ENCODE results near the gene CALU.

CALU gene

DNA sequence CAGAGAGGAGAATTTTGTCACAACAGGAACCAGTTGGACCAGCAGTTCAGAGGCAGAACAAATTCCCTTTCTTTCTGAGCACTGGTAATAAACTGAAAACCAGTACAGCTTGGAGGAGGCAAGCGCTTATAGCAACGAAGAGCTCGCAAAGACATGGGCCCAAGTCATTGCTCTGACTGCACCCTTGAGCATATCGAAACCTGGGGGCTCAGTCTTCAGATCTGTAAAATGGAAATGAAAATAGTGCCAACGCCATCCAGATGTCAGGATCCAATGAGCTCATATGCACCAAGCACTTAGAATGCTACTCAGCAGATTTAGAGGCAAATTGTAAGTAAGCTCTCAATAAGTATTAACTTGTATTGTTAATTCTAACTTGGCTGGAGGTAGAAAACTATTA lies 14.4 kb upstream of the CALU start:
- no peak for DNase-seq (ENCODE audit: low read depth in 3 of 3)

DNA sequence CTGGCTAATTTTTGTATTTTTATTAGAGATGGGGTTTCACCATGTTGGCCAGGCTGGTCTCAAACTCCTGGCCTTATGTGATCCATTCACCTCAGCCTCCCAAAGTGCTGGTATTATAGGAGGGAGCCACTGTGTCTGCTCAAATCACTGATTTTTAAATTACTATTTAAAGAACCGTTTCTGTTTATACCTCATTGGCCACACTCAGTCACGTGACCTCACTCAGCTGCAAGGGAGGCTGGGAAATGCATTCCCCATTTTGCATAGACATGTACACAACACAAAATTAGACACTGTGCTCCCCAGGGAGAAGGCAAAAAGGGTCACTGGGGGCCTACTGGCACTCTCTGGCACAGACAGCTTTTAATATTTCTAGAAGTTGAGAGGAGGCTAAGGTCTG lies 13.6 kb upstream of the CALU start:
- DNase-seq (ENCODE audit: low read depth in 3 of 3) = no peak

DNA sequence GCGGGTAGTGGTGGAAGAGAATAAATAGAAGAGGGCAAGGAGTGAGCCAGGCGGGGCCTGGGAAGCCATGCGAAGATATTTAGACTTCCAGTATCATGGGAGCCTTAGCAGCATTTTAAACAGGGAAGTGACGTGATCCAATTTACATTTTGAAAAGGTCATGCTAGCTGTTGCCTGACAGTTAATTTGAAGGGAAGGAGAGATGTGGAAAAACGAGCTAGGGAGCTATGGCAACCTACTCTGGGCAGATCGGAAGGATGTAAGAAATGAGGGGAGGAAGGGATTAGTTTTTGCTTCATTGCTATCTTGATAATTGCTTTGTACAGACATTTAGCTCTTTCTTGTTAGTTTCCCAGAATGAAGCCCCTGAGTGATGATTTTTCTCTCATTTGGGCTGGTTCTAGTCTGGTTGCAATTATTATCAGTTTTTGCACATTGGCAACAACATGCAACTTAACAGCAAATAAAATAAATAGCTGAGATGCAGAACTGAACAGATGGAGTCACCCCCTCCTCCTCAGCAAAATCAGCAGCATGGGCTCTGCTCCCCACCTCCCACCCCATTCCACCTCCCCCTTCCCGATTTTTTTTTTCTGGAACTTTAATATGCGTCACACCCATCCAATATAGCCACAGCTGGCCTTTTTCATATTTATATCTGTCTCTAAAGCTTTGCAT lies 13.0 kb upstream of the CALU start:
- no peak for DNase-seq (ENCODE audit: low read depth in 3 of 3)

DNA sequence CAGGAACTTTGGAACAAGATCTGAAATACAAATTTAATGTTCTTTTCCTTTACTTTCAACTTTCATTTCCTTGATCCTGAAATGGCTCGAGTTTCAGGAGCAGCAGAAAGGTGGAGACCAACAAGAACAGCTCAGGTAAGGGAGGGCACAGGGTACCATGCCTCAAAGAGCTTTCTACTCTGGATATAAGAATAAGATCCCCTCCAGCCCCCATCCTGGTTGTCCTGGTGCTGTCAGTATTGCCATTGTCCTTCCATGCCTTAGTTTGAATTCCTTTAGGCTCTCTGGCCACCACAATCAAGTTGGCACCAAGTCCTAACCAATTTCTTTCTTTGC lies 12.5 kb upstream of the CALU start:
- DNase-seq (ENCODE audit: low read depth in 3 of 3) = no peak

DNA sequence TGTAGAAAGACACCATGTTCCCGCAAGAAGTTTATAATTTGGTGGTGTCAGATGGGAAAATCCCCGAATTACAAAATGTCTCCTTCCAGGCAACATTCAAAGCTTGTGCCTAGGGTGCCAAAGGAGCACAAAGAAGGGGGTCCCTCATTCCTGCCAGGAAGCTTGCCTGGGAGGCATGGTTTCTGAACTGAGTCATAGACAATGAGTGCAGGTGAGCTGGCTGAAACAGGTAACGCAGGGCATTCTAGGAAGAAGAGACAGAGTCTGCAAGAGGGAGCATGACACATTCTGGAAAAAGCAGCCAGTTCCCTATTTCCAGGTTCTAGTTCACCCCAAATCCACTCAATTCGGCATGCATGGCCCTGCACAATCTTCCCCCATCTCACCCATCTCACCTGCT lies 11.9 kb upstream of the CALU start:
- no peak for DNase-seq (ENCODE audit: low read depth in 3 of 3)

DNA sequence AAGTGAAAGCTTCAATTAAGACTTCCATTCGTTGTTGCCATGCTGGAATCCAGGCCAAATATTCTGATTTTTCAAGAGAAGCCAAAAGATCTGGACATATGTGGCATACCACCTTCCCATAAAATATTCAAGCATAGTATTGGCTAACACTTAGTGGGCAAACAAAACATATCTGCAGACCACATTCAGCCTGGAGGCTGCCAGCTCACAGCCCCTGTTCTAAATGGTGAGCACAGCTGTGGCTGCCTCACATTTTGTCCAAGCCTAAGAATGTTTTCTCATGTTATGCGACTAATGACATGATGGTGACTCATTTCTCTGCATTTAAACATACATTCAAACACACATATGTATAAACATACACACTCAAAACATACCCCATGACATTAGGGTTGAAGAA lies 10.6 kb upstream of the CALU start:
- DNase-seq (ENCODE audit: low read depth in 3 of 3) = no peak

DNA sequence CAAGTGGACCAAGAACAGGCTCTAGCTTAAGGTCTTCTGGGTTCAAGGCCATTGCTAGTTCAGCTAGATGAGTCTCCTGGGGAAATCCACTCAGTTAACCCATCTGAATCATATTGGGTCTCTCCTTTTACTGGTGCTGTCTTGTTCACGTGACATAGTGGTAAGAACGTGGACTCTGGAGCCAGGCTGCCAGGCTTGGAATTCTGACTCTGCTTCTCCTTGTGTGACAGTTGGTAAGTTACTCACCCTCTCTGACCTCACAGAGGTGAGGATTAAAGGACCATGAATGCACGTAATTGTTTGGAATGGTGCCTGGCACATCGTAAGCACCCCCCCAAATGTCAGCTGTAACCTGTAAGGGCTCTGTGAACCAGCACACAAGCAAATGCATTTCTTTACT lies 9.7 kb upstream of the CALU start:
- DNase-seq (ENCODE audit: low read depth in 3 of 3) = no peak

DNA sequence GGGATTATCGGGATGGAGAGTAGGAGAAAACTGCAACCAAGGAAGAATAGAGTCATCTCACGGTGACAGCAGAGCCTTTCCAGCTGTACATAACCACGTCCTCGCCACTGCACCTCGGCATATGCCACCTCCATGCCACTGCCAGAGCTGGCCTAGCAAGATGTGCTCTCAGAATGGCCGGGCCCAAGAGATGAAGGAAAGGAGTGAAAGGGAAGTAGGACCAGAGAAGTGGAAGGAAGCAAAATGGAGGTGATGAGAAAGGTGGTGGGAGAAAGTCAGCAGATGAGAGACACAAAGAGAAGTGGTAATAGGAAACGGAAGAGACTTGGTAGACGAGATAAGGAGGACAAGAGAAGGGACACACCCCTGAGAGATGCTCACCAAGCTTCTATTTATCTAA lies 8.0 kb upstream of the CALU start:
- no peak for DNase-seq (ENCODE audit: low read depth in 3 of 3)

DNA sequence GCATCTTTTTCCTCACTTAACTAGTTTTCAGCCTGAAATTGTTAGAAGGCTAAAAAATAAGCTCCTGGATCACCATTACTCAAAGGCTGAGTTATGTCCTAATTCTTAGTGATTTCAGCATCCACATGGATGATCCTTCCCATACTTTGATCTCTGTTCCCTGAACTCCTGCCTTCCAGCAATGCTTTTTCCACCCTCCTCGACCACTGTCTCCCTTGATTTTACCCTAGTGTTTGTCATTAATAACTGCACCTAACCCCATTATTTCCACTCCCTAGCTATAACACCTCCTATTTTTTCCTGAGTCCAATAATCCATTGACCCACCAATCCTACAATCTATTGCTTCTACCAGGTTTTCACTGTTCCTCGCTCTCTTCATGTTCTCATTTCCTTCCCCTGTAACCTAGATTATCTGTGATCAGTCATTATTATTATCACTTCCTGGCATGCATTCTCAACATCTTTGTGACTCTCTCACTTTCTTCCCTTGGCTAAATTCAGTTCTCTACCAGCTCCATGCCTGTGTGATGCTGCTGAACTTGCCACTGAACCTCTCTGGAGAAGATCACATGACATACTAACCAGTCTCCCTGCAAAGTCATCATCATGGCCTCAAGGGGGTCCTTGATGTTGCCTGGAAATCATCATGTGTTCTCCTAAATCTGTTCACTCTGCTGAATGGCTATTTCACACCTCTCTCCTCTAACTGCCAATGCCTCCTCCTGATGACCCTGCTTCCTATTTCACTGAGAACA lies 6.5 kb upstream of the CALU start:
- no peak for DNase-seq (ENCODE audit: low read depth in 3 of 3)

DNA sequence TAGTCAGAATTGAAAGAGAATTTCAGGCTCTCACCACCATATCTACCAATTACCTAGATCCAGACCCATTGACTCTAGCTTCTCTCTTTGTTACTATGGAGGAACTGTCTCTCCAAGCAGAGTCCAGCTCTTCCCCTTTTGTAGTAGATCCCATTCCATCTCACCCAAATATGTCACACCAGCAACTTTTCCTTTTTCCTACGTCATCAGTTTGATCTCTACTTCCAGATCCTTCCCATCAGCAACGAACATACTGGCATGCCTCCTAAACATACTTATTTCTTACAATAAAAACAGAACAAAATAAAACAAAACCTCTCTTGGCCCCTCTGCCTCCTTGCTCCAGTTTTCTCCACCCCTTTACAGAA lies 5.9 kb upstream of the CALU start:
- DNase-seq (ENCODE audit: low read depth in 3 of 3) = no peak

DNA sequence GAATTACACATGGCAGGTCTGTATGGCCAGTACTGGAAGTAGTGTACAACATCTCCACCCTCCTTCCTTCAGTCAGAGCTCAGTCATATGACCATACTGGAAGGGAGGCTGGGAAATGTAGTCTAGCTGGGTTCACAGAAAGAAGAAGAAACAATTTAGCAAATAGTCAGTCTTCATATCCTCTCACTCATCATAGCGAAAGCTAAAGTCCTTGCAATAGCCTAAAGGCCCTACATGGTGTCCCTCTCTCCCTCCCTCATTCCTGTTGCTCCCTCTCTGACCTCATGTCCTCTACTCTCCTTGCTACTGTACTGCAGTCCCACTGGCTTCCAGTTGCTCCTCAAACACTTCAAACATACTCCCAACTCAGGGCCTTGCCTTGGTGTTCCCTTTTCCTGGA lies 4.3 kb upstream of the CALU start:
- DNase-seq (ENCODE audit: low read depth in 3 of 3) = no peak

DNA sequence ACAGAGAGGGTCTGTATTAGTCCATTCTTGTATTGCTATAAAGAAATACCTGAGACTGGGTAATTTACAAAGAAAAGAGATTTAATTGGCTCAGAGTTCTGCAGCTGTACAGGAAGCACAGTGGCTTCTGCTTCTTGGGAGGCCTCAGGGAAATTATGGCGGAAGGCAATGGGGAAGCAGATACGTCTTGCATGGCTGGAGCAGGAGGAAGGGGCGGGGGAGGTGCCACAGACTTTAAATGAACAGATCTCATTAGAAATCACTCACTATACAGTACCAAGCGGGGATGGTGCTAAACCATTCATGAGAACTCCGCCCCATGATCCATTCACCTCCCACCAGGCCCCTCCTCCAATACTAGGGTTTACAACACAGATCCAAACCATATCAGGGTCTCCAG lies 3.7 kb upstream of the CALU start:
- DNase-seq (ENCODE audit: low read depth in 3 of 3) = no peak

DNA sequence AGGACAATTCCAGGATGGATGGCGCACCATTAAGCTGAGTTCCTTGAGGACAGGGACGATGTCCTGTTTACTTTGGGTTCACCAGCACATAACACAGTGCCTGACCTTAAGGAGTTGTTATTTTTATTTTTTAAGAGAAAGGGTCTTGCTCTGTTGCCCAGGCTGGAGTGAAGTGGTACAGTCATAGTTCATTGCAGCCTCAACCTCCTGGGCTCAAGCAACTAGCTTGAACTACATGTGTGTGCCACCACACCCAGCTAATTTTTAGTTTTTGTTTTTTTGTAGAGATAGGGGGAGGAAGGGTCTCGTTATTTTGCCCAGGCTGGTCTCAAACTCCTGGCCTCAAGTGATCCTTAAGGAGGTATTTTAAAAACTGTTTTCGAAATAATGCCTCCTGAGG lies 1.7 kb upstream of the CALU start:
- DNase-seq (ENCODE audit: low read depth in 3 of 3) = no peak

DNA sequence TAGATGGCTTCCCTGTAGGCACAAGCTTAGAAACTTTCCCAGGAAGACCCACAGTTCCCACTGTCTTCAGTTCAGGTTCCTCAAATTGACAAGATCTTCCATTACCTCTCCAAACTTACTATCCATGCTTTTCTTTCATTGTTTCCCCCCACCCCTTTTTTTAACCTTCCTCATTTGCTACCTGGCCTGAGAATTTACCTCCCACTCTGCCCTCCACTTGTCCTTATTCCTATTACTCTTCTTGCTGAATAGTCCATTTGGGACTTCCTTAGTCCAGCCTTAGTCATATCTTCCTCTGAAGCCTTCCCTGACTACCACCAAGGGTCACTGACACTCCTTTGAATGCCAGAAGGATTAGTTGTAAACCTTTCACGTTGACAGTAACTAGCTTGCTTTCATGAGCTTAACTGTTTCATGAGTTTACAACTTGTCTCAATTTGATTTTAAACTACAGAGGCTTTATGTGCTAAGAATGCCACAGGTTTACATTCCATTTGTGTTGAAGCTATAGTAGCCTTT lies 1.2 kb upstream of the CALU start:
- no peak for DNase-seq (ENCODE audit: low read depth in 3 of 3)

DNA sequence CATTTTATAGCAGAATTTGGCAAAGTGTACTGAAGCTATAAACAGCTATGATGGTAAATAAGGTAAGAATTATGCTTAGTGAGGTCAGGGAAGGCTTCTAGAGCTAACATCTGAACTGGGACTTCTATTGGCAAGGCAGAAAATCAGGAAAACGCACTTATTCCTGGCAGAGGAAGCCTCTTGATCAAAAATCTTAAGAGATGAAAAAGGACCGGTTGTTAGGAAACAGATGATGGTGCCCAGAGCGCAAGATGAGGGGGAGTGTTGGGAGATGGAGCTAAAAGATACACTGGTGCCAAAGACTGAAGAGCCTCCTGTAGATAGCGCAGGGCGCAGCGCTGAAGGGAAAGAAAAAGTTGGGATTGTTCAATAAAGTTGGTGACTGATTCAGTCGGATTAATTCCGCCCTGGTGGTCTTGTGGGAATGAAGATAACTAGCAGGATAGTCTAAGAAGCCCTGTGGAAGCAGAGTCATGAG lies 550 bp upstream of the CALU start:
- no peak for DNase-seq (ENCODE audit: low read depth in 3 of 3)

DNA sequence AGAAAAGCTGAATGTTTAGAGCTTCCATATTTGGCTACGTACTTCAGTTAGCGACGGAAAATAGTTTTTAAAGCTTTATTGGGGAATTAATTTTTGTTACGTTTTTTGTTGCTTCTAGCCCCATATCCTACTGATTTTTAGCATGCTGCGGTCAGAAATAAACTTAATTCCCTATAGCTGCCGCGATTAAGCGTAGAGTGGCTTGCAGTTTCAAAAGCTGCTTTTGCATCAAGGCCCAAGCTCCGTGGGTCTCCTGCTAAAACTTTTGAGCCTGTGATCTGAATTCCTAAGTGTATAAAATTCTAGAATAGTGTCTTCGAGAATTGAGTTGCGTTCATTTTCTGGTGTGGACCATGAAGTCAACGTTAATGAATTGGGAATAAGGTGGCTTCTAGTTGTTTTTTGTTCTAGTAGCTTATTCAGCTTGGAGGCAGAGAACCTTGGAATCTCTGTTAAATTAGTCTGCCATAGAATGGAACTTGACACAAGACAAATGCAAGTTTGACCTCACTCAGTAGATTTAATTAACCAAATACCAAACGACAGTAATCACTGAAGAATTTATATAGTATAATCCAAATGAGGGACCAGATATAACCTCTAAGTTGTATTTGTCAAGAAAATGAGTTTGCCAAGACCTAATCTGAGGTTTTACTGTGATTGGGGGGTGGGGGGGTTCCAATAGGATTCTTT lies 977 bp downstream of the CALU start:
- no peak for DNase-seq (ENCODE audit: low read depth in 3 of 3)

DNA sequence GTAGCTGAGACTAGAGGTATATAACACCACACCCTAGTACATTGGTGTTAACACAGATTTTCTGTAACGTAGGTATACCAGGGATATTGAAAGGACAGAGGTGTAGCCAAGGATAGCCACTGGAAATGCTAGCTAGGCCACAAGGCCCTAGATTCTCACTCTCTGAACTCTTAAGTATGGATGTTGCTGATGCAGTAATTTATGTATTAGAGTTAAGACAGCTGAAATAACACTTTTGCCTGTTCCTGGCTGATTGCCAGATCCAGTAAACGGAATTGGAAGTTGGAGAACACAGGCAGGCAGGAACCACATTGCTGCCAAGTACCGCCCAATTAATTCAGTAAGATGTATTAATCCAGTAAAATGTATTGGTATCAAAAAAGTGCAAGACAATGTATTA lies 1.8 kb downstream of the CALU start:
- no peak for DNase-seq (ENCODE audit: low read depth in 3 of 3)

DNA sequence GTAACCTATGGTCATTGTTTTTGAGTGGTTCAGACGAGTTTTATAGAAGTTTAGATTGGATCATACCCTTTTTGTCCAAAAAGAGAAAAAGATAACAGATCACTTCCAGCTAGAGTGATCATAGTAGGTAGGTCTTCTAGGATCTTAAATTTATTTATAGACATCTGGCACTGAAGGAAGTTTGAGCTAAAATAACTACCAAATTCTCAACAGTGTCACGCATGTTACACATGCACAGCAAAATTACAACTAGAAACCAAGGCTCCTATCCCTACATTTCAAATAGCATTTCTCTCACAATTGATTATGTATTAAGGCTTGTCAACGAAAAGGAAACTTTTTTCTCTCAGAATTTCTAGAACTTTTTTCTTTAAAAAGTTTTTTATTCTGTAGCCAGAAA lies 2.3 kb downstream of the CALU start:
- DNase-seq (ENCODE audit: low read depth in 3 of 3) = no peak

DNA sequence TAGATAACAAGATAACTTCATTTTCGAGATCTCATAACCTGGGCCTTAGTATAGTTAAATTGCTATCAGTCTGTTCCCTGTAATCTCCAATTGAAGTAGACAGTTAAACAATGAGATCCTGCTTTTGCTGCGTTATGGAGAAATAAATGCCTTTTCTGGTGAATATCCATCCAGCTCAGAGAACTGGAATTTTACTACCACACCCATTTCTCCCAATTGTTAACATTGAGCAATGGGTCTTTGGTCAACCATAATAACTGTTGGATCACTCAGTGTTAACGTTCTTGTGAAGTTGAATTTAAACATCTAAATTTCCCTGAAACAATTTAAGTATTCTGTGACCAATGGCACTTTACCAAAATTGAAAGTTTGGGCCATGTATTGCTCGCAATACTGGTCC lies 3.0 kb downstream of the CALU start:
- DNase-seq (ENCODE audit: low read depth in 3 of 3) = no peak

DNA sequence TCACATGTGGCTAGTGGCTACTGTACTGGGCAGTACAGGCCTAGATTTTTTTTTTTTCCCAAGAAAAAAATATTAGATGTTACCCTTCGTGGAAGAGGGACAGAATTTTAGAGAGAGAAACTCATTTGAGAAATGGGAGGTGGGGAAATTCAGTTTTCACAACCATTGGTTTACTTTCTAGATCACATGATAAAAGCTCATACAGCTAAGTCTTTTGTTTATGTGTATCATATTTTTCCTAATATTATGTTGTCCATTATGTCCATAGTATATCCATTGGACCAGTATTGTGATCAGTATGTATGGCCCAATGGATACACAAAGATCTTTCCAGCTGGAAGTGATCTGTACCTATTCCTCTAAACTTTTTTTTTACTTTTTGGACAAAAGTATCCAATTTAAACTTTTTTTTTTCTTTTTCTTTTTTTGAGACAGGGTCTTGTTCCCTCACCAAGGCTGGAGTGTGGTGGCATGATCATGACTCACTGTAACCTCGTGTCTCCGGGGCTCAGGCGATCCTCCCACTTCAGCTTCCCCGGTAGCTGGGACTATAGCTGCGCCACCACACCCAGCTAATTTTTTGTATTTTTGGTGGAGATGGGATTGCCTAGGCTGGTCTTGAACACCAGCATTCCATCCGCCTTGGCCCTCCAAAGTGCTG lies 4.1 kb downstream of the CALU start:
- no peak for DNase-seq (ENCODE audit: low read depth in 3 of 3)

DNA sequence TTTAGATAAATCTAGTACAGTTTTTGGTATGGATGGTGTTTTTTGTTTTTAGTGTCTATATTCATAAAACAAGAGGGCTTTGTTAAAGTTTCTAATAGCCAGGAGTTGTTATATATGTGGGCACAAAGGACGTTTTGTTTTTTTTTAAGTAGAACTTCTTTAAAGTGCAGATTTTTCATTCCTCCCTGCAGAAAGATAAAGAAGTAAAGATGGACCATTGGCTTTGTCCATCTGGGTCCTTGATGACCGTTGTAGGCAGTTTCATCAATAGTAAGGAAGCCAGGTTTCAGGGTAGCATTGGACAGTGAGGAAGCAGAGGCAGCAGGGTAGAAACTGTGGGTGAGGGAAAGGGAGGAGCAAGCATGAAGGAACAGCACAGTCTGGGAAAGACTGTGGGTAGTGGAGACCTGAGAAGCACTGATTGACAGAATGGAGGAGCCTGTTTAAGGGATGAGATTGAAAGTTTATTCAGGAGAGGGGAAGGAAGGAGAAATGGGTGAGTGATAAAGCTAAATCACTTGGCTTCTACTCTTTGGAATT lies 5.3 kb downstream of the CALU start:
- DNase-seq (ENCODE audit: low read depth in 3 of 3) = no peak

DNA sequence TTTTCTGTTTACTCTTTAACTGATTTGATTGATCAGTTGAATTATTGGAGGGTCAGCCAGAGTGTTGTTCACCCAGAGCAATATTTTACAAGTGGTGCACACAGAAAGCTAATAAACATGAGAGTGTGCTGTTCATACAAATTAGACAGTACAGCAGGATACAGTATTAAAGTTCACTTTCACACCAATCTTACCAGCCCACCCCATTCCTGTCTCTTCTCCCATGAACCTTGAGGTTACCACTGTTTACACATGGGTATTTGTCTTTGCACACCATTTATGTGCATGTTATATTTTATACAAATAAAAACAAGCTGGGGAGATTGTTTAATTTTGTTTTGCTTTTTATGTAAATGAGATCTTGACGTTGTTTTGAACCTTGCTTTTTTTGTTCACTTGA lies 6.5 kb downstream of the CALU start:
- DNase-seq (ENCODE audit: low read depth in 3 of 3) = no peak

All from stimulated activated CD4-positive, alpha-beta T cell treated with anti-CD3 and anti-CD28 coated beads, TNF-alpha, amount 100 ng/mL, for 48 hours (primary cell).